Measurements from ENCODE around the gene MAST4.

DNA sequence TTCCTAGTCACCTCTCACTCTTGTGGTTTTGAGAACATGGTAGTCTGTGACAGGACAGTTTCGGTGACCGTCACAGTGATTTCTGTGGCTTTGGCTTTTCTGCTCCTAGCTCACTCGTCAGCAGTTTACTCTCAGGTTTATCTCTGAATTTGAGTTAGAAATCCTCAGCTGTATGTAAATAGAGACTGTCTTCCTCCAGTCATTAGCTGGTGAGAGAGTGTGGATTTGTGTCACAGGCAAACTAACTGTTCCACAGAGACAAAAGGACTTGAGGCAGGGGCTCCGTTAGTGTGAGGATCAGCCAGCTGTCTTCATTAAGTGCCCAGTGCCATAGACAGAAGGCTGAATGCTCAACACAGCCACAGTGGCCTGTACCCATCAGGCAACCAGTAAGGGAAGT, 469.0 kb downstream of the MAST4 start:
- TF ChIP-seq EZH2 (IDR thresholded peaks at IDR 0.05) (no peak), POLR2AphosphoS5 (IDR thresholded peaks at IDR 0.05; ENCODE audit: borderline replicate concordance, low read depth, low read length) (no peak), FOXP2 (optimal IDR thresholded peaks at IDR 0.05; ENCODE audit: control extremely low read depth, extremely low read length, insufficient read depth) (no peak)

Data from SK-N-MC (cell line).